NCI-H1417 (cell line): ENCODE measurements around the gene RREB1.

ENCODE experiments used
- DNase-seq, 3 experiments: peaks; one replicate each; lab custom pipeline; 2025; lab: John Stamatoyannopoulos, UW

RREB1 gene

GRCh38 chr6:7296602-7297001 is 188.8 kb downstream of the RREB1 start:
- no peak for DNase-seq

DNA sequence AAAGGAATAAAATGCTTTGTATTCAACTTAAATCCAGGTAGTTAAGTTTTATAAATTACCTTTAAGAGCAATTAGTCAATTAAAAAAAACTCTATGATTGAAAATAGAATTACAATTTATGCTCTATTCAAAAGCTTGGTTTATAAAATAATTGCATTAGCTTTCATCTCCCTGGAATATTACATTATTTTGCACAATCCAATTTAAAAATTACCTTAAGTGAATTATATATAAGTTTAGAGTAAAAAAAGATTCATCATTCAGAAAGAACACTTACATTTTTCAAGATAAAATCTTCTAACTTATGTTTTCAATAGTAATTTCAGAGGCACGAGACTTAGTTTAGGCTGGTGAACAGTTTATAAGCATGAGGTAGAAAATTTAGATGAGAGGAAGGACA is 190.4 kb downstream of the RREB1 start:
- no peak for DNase-seq

DNA sequence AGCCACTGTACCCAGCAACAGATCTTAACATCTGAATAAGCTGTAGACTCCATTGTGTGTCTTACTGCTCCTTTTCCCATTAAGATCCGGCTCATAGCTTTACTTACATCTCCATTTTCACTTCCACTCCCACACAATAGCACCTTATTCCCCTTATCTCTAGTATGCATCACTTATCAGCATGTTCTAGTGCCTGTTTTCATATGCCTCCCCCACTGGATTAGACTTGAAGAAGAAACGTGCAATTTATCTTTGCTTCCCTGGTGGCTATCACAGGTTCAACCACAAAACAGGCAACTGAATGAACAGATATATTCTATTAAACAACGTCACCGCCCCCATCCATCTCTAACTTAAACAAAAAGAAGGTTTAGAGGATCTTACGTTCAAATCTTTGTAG is 193.2 kb downstream of the RREB1 start:
- no peak for DNase-seq
